Measurements from ENCODE around the gene COL11A2.

Gene COL11A2

GRCh38 chr6:33140556-33140955, 51.7 kb downstream of the COL11A2 start:
- in situ Hi-C loops (cut with HindIII; ENCODE audit: low sequenced_read_pairs), result no loop called here
- no peak for DNase-seq (ENCODE audit: low read depth, low spot score)
- no peak for TF ChIP-seq CTCF (IDR thresholded peaks at IDR 0.05; ENCODE audit: low read depth, low read length)
- H3K4me3 ChIP-seq (ENCODE audit: low read depth, low read length), result no peak overlapping the region

GRCh38 chr6:33139596-33140206, 52.6 kb downstream of the COL11A2 start:
- no peak overlapping the region for H3K4me3 ChIP-seq (ENCODE audit: low read depth, low read length)
- in situ Hi-C loops (cut with HindIII; ENCODE audit: low sequenced_read_pairs), result no loop called here
- DNase-seq (ENCODE audit: low read depth, low spot score), result no peak
- TF ChIP-seq CTCF (IDR thresholded peaks at IDR 0.05; ENCODE audit: low read depth, low read length), result no peak

- in situ Hi-C loops (cut with HindIII; ENCODE audit: low sequenced_read_pairs), result no loop called here
- no peak for DNase-seq (ENCODE audit: low read depth, low spot score)
- no peak overlapping the region for H3K4me3 ChIP-seq (ENCODE audit: low read depth, low read length)
- no peak for TF ChIP-seq CTCF (IDR thresholded peaks at IDR 0.05; ENCODE audit: low read depth, low read length)
Measured at GRCh38 chr6:33136310-33136900, 55.9 kb downstream of the COL11A2 start.

- DNase-seq (ENCODE audit: low read depth, low spot score), result no peak
- in situ Hi-C loops (cut with HindIII; ENCODE audit: low sequenced_read_pairs), result no loop called here
Measured at GRCh38 chr6:33132081-33132524, 60.2 kb downstream of the COL11A2 start.

GRCh38 chr6:33128318-33128717, 63.9 kb downstream of the COL11A2 start:
- no peak overlapping the region for H3K4me3 ChIP-seq (ENCODE audit: low read depth, low read length)
- no peak for TF ChIP-seq CTCF (IDR thresholded peaks at IDR 0.05; ENCODE audit: low read depth, low read length)
- no peak for DNase-seq (ENCODE audit: low read depth, low spot score)
- in situ Hi-C loops (cut with HindIII; ENCODE audit: low sequenced_read_pairs), result no loop called here

More at GRCh38 chr6:33132081-33132524, 60.2 kb downstream of the COL11A2 start:
- no peak for TF ChIP-seq CTCF (IDR thresholded peaks at IDR 0.05; ENCODE audit: low read depth, low read length)
- no peak overlapping the region for H3K4me3 ChIP-seq (ENCODE audit: low read depth, low read length)

- no peak overlapping the region for H3K4me3 ChIP-seq (ENCODE audit: low read depth, low read length)
- peak; percentile 4 for DNase-seq (ENCODE audit: low read depth, low spot score)
- TF ChIP-seq CTCF (IDR thresholded peaks at IDR 0.05; ENCODE audit: low read depth, low read length), result peak; percentile 67
- in situ Hi-C loops (cut with HindIII; ENCODE audit: low sequenced_read_pairs), result no loop called here
Measured at GRCh38 chr6:33126101-33126714, 66.1 kb downstream of the COL11A2 start.
